GM19397 (cell line): ENCODE data around the gene CYB561A3.

Experiments
- ATAC-seq: cut with Tn5 transposase; IDR thresholded peaks from one replicate; pipeline ENCODE4 v1.9.1; 2021; ENCODE audit warnings: mild to moderate bottlenecking, moderate library complexity; ENCODE audit not compliant: unreplicated experiment

Gene CYB561A3

DNA sequence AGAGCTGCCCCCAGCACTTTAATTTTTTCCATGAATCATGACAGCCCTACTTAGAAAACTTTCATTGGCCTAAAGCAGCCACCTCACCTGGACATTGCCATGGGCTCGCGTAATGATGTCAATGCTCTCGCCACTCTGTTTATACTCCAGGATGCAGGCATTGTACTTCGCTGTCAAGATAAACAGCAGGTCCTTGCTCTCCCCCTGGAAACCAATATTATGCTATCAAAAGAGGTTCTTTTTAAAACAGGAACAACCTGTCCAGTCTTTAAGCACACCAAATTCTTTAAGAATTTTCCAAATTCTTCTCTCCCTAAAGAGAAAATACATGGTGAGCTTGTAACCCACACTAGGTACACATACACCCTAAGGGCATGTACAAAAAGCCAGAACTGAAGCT lies 31.8 kb downstream of the CYB561A3 start:
- no peak for ATAC-seq

DNA sequence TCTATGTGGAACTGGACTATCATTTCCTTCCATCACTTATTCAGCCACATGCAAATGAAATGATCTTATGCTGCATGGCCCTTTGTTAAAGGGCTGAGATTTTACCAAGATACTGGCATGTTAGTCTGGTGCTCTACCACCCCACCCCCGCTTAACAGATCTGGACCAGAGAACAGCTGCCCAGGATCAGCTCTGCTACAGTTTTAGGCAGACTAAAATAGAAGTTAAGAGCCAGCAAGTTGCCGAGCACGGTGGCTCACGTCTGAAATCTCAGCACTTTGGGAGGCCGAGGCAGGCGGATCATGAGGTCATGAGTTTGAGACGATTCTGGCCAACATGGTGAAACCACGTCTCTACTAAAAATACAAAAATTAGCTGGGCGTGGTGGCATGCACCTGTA lies 33.3 kb downstream of the CYB561A3 start:
- no peak for ATAC-seq

GRCh38 chr11:61327669-61328071 lies 34.0 kb downstream of the CYB561A3 start:
- no peak for ATAC-seq

DNA sequence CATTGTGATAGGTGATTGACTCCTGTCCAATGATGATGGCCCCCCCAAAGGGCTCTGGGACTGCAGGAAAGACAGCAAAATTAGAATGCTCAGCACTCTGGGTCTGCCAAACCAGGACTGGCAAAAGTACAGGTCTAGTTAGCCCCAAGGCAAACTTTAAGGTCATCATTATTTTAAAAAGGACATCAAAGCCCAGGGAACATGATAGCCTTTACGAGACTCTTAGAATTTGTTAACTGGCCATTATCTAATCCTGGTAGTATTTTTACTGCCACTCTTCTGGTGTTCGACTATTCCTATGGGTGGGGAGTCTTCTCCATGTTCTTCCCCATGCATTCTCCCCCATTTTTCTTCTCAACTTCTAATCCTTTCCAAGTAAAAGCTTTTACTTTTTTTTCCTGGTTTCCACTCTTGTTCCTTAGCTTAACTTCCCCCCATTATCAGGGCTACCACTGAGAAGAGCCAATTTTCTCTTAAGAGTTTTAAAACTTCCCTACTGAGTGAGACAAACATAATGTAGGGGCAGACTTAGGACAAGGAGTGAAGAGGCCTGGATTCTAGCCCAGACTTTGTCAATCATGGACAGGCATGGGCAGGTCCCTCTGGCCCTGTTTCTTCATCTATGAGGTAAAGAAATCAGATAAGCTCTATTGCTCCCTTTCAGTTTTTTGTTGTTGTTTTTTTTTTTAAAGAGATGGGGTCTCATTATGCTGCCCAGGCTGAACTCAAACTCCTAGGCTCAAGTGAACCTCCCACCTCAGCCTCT lies 35.9 kb downstream of the CYB561A3 start:
- no peak for ATAC-seq

DNA sequence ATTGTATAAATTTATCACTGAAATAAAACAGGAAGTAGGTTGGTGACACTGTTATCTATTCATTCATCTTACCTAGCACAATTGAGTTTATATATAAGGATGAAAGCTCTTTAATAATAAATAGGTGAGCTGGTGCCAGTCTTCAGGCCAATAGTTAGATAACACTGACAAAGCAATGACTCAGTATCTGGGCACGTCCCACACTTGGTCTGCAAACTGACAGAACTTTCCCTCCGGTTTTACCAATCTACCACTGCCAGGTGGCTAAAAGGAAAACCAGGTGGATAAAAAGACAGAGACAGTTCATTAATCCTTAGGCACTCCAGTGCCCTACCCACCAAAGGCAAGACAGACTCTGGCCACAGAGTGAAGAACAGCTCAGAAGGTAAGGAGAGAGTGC lies 46.4 kb downstream of the CYB561A3 start:
- ATAC-seq: no peak

- no peak for ATAC-seq
Observed at GRCh38 chr11:61310749-61311148, 50.9 kb downstream of the CYB561A3 start.

DNA sequence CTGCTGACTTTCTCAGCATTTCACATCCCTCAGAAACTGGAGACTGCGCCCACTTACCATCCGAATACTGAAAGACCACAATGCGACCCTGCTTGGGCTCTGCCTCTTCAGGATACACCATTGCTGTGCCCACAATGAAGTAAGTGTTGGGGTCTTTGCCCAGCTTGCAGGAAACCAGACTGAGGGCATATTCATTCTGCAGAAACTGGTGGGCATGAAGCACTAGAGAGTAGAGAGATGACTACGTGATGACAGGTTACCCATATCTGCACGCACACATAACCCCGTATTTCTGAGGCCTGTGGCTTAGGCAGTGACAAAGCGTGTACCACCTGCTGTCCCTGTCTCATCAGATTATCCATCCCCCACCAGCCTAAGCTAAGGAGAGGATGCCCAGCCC lies 51.9 kb downstream of the CYB561A3 start:
- no peak for ATAC-seq

GRCh38 chr11:61309141-61309540 lies 52.5 kb downstream of the CYB561A3 start:
- ATAC-seq: no peak

GRCh38 chr11:61307354-61307753 lies 54.3 kb downstream of the CYB561A3 start:
- no peak for ATAC-seq

DNA sequence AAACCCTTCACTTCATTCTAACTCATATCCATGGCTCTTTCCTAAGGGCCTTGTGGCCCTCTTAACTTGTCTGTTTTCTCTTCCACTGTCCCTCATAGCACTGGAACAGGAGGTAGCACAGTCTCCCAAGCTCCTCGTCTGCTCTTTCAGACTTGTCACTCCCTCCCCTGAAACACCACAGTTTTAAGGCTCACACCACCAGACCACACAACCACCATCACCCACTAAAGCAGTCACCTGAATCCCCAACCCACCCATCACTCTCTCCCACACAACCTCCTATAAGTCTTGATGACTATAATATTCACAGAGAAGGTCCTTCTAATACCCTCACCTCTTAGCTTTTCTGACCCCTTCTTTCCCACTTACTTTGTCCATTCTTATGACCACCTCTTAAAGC lies 55.5 kb downstream of the CYB561A3 start:
- no peak for ATAC-seq

GRCh38 chr11:61305417-61305816 lies 56.3 kb downstream of the CYB561A3 start:
- no peak for ATAC-seq

GRCh38 chr11:61303725-61304124 lies 58.0 kb downstream of the CYB561A3 start:
- no peak for ATAC-seq

- ATAC-seq: no peak
Observed at GRCh38 chr11:61302550-61302949, 59.1 kb downstream of the CYB561A3 start.
